Coronary artery (tissue), 2 donors: Measurements from ENCODE around the gene ARFIP1.

Experiments
- DNase-seq: peaks from one replicate; pipeline ENCODE4 v3.0.0-alpha.2; 2017; ENCODE audit warnings: low spot score
- H3K27ac ChIP-seq, 2 donors: fragments of 200-600 bp; sonication (generic); one replicate each; pipeline ENCODE4 v1.5.1; 2016 to 2019
- H3K4me3 ChIP-seq: fragments of 200-600 bp; sonication (generic); 2 replicates; pipeline ENCODE4 v1.5.1; 2016; ENCODE audit warnings: mild to moderate bottlenecking, moderate library complexity
- TF ChIP-seq, protein P1 (sequence below): fragments of 200-600 bp; sonication (generic); IDR thresholded peaks from one replicate; pipeline ENCODE4 v1.5.1; 2019; ENCODE audit warnings: antibody characterized with exemption

Gene ARFIP1

DNA sequence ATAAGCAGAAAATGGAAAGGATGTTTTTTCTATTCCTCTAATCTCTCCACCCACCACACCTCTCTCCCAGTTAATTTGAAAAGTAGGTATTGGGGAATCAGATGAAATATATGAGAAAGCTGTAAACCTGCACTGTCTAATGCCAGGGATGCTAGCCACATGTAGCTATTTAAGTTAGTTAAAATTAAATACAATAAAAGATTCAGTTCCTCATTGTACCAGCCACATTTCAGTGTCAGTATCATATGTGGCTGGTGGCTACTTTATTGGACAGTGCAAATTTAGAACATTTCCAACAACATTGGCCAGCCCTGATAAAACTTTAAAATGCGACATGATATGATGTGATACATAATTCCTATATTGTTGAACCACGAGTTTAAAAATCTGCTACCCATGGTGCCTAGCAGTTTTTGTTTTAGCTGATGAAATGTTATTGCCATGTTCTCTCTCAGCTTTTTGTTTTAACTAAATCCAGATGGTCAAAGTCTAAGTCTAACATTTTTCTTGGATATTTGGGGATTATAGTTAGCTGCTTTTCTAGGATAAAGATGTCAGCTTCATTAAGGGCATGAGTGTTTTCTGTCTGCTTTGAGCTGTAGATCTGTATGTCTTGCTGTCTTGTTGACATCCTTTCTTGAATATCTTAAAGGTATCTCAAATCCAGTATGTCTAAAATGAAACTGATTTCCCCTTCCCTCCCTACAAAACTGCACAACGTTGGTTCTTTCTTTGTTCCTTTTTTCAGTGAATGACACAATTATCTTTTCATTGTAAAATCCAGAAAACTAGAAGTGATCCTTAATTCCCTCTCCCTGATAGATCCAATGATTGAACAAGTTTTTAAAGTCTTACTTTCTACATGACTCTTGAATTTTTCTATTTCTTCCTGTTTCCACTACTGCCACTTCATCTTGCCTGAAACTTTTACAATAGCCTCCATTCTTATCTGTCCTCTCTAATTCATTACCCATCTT is 6.2 kb downstream of the ARFIP1 start:
- DNase-seq, result no peak
- Histone ChIP-seq H3K27ac (no peak overlapping the region), H3K4me3 (no peak overlapping the region)
- TF ChIP-seq, protein P1, sequence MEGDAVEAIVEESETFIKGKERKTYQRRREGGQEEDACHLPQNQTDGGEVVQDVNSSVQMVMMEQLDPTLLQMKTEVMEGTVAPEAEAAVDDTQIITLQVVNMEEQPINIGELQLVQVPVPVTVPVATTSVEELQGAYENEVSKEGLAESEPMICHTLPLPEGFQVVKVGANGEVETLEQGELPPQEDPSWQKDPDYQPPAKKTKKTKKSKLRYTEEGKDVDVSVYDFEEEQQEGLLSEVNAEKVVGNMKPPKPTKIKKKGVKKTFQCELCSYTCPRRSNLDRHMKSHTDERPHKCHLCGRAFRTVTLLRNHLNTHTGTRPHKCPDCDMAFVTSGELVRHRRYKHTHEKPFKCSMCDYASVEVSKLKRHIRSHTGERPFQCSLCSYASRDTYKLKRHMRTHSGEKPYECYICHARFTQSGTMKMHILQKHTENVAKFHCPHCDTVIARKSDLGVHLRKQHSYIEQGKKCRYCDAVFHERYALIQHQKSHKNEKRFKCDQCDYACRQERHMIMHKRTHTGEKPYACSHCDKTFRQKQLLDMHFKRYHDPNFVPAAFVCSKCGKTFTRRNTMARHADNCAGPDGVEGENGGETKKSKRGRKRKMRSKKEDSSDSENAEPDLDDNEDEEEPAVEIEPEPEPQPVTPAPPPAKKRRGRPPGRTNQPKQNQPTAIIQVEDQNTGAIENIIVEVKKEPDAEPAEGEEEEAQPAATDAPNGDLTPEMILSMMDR, result no peak

DNA sequence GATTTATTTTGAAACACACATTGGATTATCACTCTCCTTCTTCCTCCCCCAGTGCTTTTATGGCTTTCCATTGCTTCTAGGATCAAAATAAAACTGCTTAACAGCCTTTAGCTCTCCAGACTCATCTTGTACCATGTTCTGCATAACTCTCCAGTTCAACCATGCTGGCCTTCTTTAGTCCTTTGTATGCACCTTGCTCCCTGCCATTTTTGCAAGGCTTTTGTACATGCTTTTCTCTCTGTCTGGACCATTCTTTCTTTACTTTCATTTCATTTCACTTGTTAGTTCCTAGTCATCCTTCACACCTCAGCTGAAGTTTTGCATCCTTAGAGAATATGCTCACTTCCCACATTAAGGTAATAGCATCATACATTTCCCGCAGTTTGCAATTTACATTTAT is 6.9 kb downstream of the ARFIP1 start:
- DNase-seq, result no peak
- Histone ChIP-seq H3K27ac (no peak overlapping the region), H3K4me3 (no peak overlapping the region)
- TF ChIP-seq, protein P1, result no peak

DNA sequence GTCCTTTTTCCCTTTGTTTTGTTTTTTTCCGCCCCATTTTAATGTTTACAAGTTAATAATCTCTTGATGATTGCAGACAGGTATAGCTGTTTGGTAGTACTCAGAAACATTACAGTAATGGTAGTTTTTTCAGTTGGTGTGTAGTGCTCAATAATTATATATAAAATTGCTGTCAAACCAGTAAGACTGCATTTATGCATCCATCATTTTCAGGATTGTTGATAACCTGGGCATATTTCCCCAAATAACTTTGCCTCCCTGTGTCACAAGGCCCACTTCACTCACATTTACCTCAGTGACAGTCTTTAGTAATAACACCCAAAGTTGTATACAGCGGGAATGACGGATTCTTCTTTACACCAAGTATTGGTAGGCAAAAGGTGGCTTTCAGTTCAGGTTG is 16.1 kb downstream of the ARFIP1 start:
- H3K4me3 ChIP-seq, result no peak overlapping the region
- DNase-seq, result no peak
- H3K27ac ChIP-seq, result no peak overlapping the region
- TF ChIP-seq, protein P1, result no peak

DNA sequence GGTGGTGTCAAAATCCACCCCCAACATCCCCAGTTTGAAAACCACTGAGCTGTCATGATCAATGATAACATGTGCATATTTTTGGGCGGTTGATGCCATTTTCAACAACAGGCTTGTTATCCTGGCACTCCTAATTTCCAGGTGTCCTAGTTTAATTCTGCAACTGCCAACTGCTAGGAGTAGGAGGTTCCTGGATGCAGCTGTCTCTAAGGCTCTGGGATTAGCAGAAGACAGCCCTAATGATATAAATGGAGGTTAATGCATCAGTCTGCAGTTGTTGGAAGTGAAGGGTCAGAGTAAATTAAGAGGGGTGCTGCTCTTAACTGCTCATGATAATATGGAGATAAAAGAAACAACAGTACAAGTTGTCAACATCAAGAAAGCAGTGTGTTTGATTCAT is 23.8 kb downstream of the ARFIP1 start:
- TF ChIP-seq, protein P1, result no peak
- H3K27ac ChIP-seq, result no peak overlapping the region

DNA sequence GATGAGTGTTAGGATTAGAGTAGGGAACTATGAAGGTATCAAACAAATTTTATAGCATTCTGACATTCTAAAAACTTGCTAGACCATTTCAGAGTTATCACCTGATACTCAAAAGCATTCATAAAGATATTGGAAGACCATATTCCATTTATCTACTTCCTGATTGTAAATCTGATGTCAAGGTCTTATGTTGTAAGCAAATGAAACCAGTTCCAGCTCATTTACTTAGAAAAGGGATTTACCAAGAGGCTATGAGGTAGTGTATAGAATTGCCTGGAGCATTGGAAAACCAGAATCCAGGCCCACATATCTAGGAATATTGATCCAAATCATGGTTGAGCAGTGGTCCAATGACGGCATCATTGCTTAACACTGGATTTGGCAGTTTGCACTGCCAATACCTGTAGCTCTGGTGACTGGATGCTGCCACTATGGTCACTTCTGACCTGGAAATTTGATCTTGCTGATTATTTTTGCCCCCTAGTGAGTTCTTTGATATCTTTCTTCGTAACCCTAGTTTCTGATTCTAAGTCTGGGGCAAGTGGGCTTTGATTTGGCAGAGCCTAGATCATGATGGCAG is 25.4 kb downstream of the ARFIP1 start:
- TF ChIP-seq, protein P1, result no peak
- DNase-seq, result no peak
- no peak overlapping the region for H3K4me3 ChIP-seq
- H3K27ac ChIP-seq, result no peak overlapping the region

More for the DNA sequence above, 23.8 kb downstream of the ARFIP1 start:
- DNase-seq, result no peak
- no peak overlapping the region for H3K4me3 ChIP-seq

DNA sequence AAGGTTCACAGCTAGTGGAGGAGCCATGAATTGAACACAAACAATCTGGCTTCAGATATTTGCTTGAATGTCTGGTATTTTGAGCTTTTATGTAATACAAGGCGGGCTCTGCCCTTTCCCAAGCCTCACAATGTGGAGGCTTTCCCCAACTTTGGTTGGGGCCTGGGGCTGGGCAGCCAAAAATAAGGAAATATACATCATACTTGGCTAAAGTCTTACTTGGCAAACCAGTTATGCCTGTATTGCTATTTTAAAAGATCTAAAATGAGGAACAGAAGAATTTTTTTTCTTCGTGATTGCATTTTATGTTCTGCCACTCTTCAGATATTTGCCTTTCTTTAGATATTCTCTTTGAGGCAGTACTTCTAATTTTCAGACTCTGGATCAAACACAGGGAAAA is 26.1 kb downstream of the ARFIP1 start:
- TF ChIP-seq, protein P1, result no peak
- no peak for DNase-seq
- H3K27ac ChIP-seq, result no peak overlapping the region
- H3K4me3 ChIP-seq, result no peak overlapping the region
